Endodermal cell (in vitro differentiated cells): ENCODE measurements around the gene CNTFR. TPM values are rescaled to one million over a fixed set of nuclear protein-coding genes. Genes with fewer than 3 reads are reported as not detected.
A peak's percentile ranks its signal among the peaks of the same experiment; 100 is the strongest.

Experiments used
- DNase-seq: peaks from one replicate; pipeline ENCODE4 v3.0.0-alpha.2; 2017
- H3K27ac ChIP-seq: 2 replicates; pipeline ENCODE4 v1.5.1; 2013; ENCODE audit warnings: mild to moderate bottlenecking, low read depth, low read length, moderate library complexity
- H3K27me3 ChIP-seq: 2 replicates; pipeline ENCODE4 v1.6.1; 2013; ENCODE audit warnings: mild to moderate bottlenecking, low read length, moderate library complexity; ENCODE audit not compliant: insufficient read depth, control insufficient read depth, poor library complexity, severe bottlenecking
- H3K36me3 ChIP-seq: 2 replicates; pipeline ENCODE4 v1.7.0; 2013; ENCODE audit warnings: mild to moderate bottlenecking, low read length, moderate library complexity; ENCODE audit not compliant: control insufficient read depth, insufficient read depth
- H3K4me1 ChIP-seq: one replicate; pipeline ENCODE4 v1.7.0; 2013; ENCODE audit warnings: low read length; ENCODE audit not compliant: control insufficient read depth, insufficient read depth
- H3K4me3 ChIP-seq: 2 replicates; pipeline ENCODE4 v1.5.1; 2013; ENCODE audit warnings: mild to moderate bottlenecking, low read length, moderate library complexity
- H3K9ac ChIP-seq: 2 replicates; pipeline ENCODE4 v1.6.1; 2013; ENCODE audit warnings: mild to moderate bottlenecking, low read length, moderate library complexity; ENCODE audit not compliant: poor library complexity, severe bottlenecking; ENCODE audit errors: extremely low read depth
- H3K9me3 ChIP-seq: 2 replicates; pipeline ENCODE4 v1.6.1; 2013; ENCODE audit warnings: mild to moderate bottlenecking, low read length, moderate library complexity; ENCODE audit not compliant: control insufficient read depth
- H3K27ac Mint-ChIP-seq: 2 replicates; pipeline ENCODE4 v1.8.0; 2020; ENCODE audit warnings: mixed read lengths
- H3K27me3 Mint-ChIP-seq: 2 replicates; pipeline ENCODE4 v1.8.0; 2021; ENCODE audit warnings: mild to moderate bottlenecking, mixed read lengths; ENCODE audit not compliant: insufficient read depth
- H3K36me3 Mint-ChIP-seq: 2 replicates; pipeline ENCODE4 v1.8.0; 2020; ENCODE audit warnings: low read depth, mixed read lengths
- H3K4me1 Mint-ChIP-seq: 2 replicates; pipeline ENCODE4 v1.8.0; 2020; ENCODE audit warnings: mixed read lengths
- H3K4me3 Mint-ChIP-seq: 2 replicates; pipeline ENCODE4 v1.8.0; 2020; ENCODE audit warnings: mild to moderate bottlenecking, moderate library complexity, mixed read lengths
- H3K9me3 Mint-ChIP-seq: 2 replicates; pipeline ENCODE4 v1.8.0; 2020; ENCODE audit warnings: mild to moderate bottlenecking, mixed read lengths
- CTCF ChIP-seq: fragments of 200-600 bp; sonication (generic); conservative IDR thresholded peaks from 2 replicates; pipeline ENCODE4 v1.5.0; 2021; ENCODE audit warnings: antibody characterized with exemption, mild to moderate bottlenecking
- WGBS, 2 experiments: methylation state at CpG; one replicate each; pipeline versions ENCODE4 v1.1.5 to v1.1.7; 2013; ENCODE audit warnings: missing lambda C conversion rate in 2 of 2, mixed read lengths in 1 of 2; ENCODE audit not compliant: insufficient coverage in 1 of 2, insufficient read length in 1 of 2; 5-methylcytosine and 5-hydroxymethylcytosine counted together
- total RNA-seq, 2 donors: library from RNA; stranded (reverse); fragmentation: NEBNext Ultra II Directional in 1 of 2; extraction: Animal tissue kit (Norgen Biotek cat#: 25700) in 1 of 2; gene quantifications; 2 replicates in 1 of 2; 3 replicates in 1 of 2; pipeline ENCODE4 v1.2.1, GENCODE V29; 2021

The CNTFR gene
- total RNA-seq, 2 donors from 2014 or later, result 0.53 to 1.6 TPM

GRCh38 chr9:34510497-34511468 lies 78.7 kb downstream of the CNTFR start:
- H3K4me3 ChIP-seq, result no peak overlapping the region
- peaks cover 9% of the 10 kb centered on the region for H3K4me1 ChIP-seq
- no peaks in the 10 kb centered on the region for H3K9me3 ChIP-seq
- H3K27ac Mint-ChIP-seq, result no peak overlapping the region
- H3K4me1 Mint-ChIP-seq, result peaks cover 42% of the 10 kb centered on the region
- H3K4me3 Mint-ChIP-seq, result no peak overlapping the region
- peak; percentile 69 for DNase-seq
- WGBS, 2 experiments, result 73 to 74% methylated on average over 10 to 13 of the region's 13 CpGs
- peaks cover 23% of the 10 kb centered on the region for H3K27me3 ChIP-seq
- TF ChIP-seq CTCF, result no peak
- no peak overlapping the region for H3K27ac ChIP-seq
- no peaks in the 10 kb centered on the region for H3K36me3 ChIP-seq
- no peak overlapping the region for H3K9ac ChIP-seq
- no peaks in the 10 kb centered on the region for H3K9me3 Mint-ChIP-seq
- H3K27me3 Mint-ChIP-seq, result peaks cover 31% of the 10 kb centered on the region
- H3K36me3 Mint-ChIP-seq, result no peaks in the 10 kb centered on the region

- Mint-ChIP-seq H3K36me3 (no peaks in the 10 kb centered on the region), H3K4me3 (no peak overlapping the region), H3K9me3 (no peaks in the 10 kb centered on the region), H3K27ac (no peak overlapping the region), H3K4me1 (peaks cover 42% of the 10 kb centered on the region), H3K27me3 (peaks cover 39% of the 10 kb centered on the region)
- H3K27ac ChIP-seq, result no peak overlapping the region
- no peak for DNase-seq
- no peak overlapping the region for H3K4me3 ChIP-seq
- WGBS, 2 experiments, result 91 to 100% methylated on average over 2 to 3 of the region's 3 CpGs
- peaks cover 36% of the 10 kb centered on the region for H3K27me3 ChIP-seq
- H3K4me1 ChIP-seq, result peaks cover 9% of the 10 kb centered on the region
- H3K9ac ChIP-seq, result no peak overlapping the region
- no peaks in the 10 kb centered on the region for H3K9me3 ChIP-seq
- H3K36me3 ChIP-seq, result no peaks in the 10 kb centered on the region
- TF ChIP-seq CTCF, result no peak
These were observed 80.6 kb downstream of the CNTFR start for GRCh38 chr9:34508951-34509350.

DNA sequence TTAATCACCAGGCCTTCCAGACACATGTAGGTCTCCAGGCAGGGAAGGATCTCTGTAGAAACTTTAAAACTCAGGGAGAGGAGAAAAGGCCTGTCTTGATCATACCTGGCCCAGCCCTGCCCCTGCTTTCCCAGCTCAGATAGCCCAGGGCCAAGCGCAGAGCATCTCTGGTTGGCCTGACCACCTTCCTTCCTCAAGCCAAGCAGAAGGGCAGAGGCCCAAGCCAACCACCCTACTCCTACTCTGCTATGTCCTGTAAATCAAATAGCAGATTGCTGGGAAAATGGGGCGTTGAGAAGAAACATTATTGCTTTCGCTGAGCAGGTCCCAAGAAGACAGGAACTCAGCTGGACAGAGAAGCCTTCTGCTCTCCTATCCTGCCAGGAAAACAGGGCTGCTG lies 81.1 kb downstream of the CNTFR start:
- 87 to 90% methylated on average over 3 of the region's 3 CpGs for WGBS, 2 experiments
- H3K27me3 Mint-ChIP-seq, result peaks cover 41% of the 10 kb centered on the region

More for the DNA sequence above, 81.1 kb downstream of the CNTFR start:
- H3K27ac ChIP-seq, result no peak overlapping the region
- no peak overlapping the region for H3K4me3 ChIP-seq
- H3K4me1 Mint-ChIP-seq, result peaks cover 38% of the 10 kb centered on the region
- peaks cover 41% of the 10 kb centered on the region for H3K27me3 ChIP-seq
- H3K4me3 Mint-ChIP-seq, result no peak overlapping the region
- no peaks in the 10 kb centered on the region for H3K9me3 Mint-ChIP-seq
- no peaks in the 10 kb centered on the region for H3K9me3 ChIP-seq
- H3K36me3 ChIP-seq, result no peaks in the 10 kb centered on the region
- H3K9ac ChIP-seq, result no peak overlapping the region
- H3K27ac Mint-ChIP-seq, result no peak overlapping the region
- no peaks in the 10 kb centered on the region for H3K36me3 Mint-ChIP-seq
- H3K4me1 ChIP-seq, result peaks cover 6% of the 10 kb centered on the region
- no peak for DNase-seq
- TF ChIP-seq CTCF, result no peak
